HepG2 (cell line): ENCODE measurements around the gene ZNRD2. TPM values are rescaled to one million over a fixed set of nuclear protein-coding genes. Genes with fewer than 3 reads are reported as not detected.

Source experiments
- ATAC-seq: fragments of 200-7000 bp; cut with Tn5 transposase; 3 replicates; pipeline ENCODE4 v1.9.1; 2020; ENCODE audit warnings: mild to moderate bottlenecking, moderate library complexity
- BruUV-seq: library from RNA; stranded (reverse); fragments of 400-500 nt; replicated peaks from 2 replicates; lab custom pipeline; 2021; lab: Mats Ljungman, UMichigan
- CTCF ChIA-PET: fragments of 300-600 bp; formaldehyde crosslinking; extraction: SDS; loops from one replicate; lab custom pipeline; 2021; ENCODE audit warnings: low total read pairs, inconsistent platforms, low intra/inter-chr PET ratio; lab: Yijun Ruan, JAX
- POLR2A ChIA-PET: fragments of 350-600 bp; sonication (Branson Sonifier 250); formaldehyde crosslinking; loops from one replicate; lab custom pipeline; 2020; ENCODE audit warnings: antibody characterized with exemption, inconsistent platforms; lab: Yijun Ruan, JAX
- DNase-seq: peaks from one replicate; pipeline ENCODE4 v3.0.0-alpha.2; 2015; ENCODE audit warnings: low spot score
- FAIRE-seq: peaks from 3 replicates; lab custom pipeline; 2011; peaks lifted over from hg19 to GRCh38; lab: Jason Lieb, UNC
- H2AFZ ChIP-seq: one replicate; pipeline ENCODE4 v1.6.1; 2011; ENCODE audit warnings: low read length, inconsistent platforms
- H3K27ac ChIP-seq: fragments of 300-600 bp; 3 replicates; pipeline ENCODE4 v1.8.0; 2011; ENCODE audit warnings: mixed run types, mild to moderate bottlenecking, mixed read lengths, low read length, inconsistent platforms; ENCODE audit not compliant: insufficient read depth; ENCODE audit errors: extremely low read length
- H3K27me3 ChIP-seq, 2 experiments: fragments of 200-600 bp in 1 of 2; 2 replicates in 1 of 2; 3 replicates in 1 of 2; pipeline versions ENCODE4 v1.6.0 to v1.8.0; 2011; ENCODE audit warnings: low read length in 2 of 2, mild to moderate bottlenecking in 2 of 2, moderate library complexity in 2 of 2, inconsistent platforms in 1 of 2; ENCODE audit not compliant: insufficient read depth in 2 of 2, control insufficient read depth in 1 of 2
- H3K36me3 ChIP-seq, 2 experiments: fragments of 200-600 bp in 1 of 2; replicated peaks in 1 of 2; 2 replicates in 1 of 2; 3 replicates in 1 of 2; pipeline versions ENCODE4 v1.5.1 to v1.8.0; 2011; ENCODE audit warnings: low read length in 2 of 2, inconsistent platforms in 1 of 2; ENCODE audit not compliant: insufficient read depth in 2 of 2, control insufficient read depth in 1 of 2
- H3K4me1 ChIP-seq: 2 replicates; pipeline ENCODE4 v1.5.1; 2012; ENCODE audit warnings: low read length, inconsistent platforms; ENCODE audit not compliant: insufficient read depth
- H3K4me2 ChIP-seq: 2 replicates; pipeline ENCODE4 v1.6.0; 2011; ENCODE audit warnings: low read depth, low read length, inconsistent platforms
- H3K4me3 ChIP-seq, 3 experiments: fragments of 200-600 bp in 1 of 3; sonication (generic), shearing (Covaris generic) in 1 of 3; replicated peaks in 1 of 3; 2 replicates each; pipeline ENCODE4 v1.5.1; 2011 to 2016; ENCODE audit warnings: low read length in 3 of 3, inconsistent platforms in 2 of 3, low read depth in 2 of 3, mild to moderate bottlenecking in 2 of 3, control low read depth in 1 of 3, mixed read lengths in 1 of 3; ENCODE audit not compliant: insufficient read depth in 1 of 3
- H3K79me2 ChIP-seq: one replicate; pipeline ENCODE4 v1.6.1; 2011; ENCODE audit warnings: low read length, inconsistent platforms; ENCODE audit not compliant: insufficient read depth
- H3K9ac ChIP-seq: 2 replicates; pipeline ENCODE4 v1.6.0; 2011; ENCODE audit warnings: mild to moderate bottlenecking, low read depth, low read length, inconsistent platforms; ENCODE audit not compliant: insufficient read depth
- H3K9me3 ChIP-seq: 2 replicates; pipeline ENCODE4 v1.5.1; 2012; ENCODE audit warnings: mild to moderate bottlenecking, low read length
- H4K20me1 ChIP-seq: 2 replicates; pipeline ENCODE4 v1.6.0; 2011; ENCODE audit warnings: inconsistent platforms, mild to moderate bottlenecking, low read length, moderate library complexity; ENCODE audit not compliant: insufficient read depth
- ARID5B ChIP-seq: IDR thresholded peaks from 2 replicates; pipeline ENCODE4 v1.4.0; 2020; ENCODE audit warnings: mild to moderate bottlenecking, missing genetic modification reagents
- HNF1B ChIP-seq: sonication (generic); formaldehyde crosslinking; IDR thresholded peaks from 2 replicates; pipeline ENCODE4 v1.5.1; 2020; ENCODE audit warnings: mild to moderate bottlenecking, moderate library complexity, missing genetic modification reagents
- LBX2 ChIP-seq: sonication (generic); formaldehyde crosslinking; IDR thresholded peaks from 2 replicates; pipeline ENCODE4 v1.5.0; 2020; ENCODE audit warnings: missing genetic modification reagents, mild to moderate bottlenecking, borderline replicate concordance
- NR2F6 ChIP-seq, 2 experiments: IDR thresholded peaks; 2 replicates each; pipeline ENCODE4 v1.6.1; 2016; ENCODE audit warnings: antibody characterized with exemption in 1 of 2, mild to moderate bottlenecking in 1 of 2
- PREB ChIP-seq: sonication (generic); formaldehyde crosslinking; IDR thresholded peaks from 2 replicates; pipeline ENCODE4 v1.4.0; 2020; ENCODE audit warnings: missing genetic modification reagents
- SNRNP70 ChIP-seq: fragments of 200-400 bp; formaldehyde crosslinking; IDR thresholded peaks from 2 replicates; pipeline ENCODE4 v1.6.1; 2017; ENCODE audit warnings: mild to moderate bottlenecking, low read depth, low read length, moderate library complexity
- SP5 ChIP-seq: IDR thresholded peaks from 2 replicates; pipeline ENCODE4 v1.6.1; 2016; ENCODE audit warnings: low read depth, borderline replicate concordance
- ZBTB37 ChIP-seq: sonication (generic); formaldehyde crosslinking; IDR thresholded peaks from 2 replicates; pipeline ENCODE4 v1.4.0; 2020; ENCODE audit warnings: mild to moderate bottlenecking, missing genetic modification reagents
- ZNF784 ChIP-seq: sonication (generic); formaldehyde crosslinking; IDR thresholded peaks from 2 replicates; pipeline ENCODE4 v1.5.1; 2020; ENCODE audit warnings: missing genetic modification reagents, mild to moderate bottlenecking, borderline replicate concordance
- ZNF800 ChIP-seq: sonication (generic); formaldehyde crosslinking; IDR thresholded peaks from 2 replicates; pipeline ENCODE4 v1.4.0; 2020; ENCODE audit warnings: missing genetic modification reagents
- ZNF839 ChIP-seq: sonication (generic); formaldehyde crosslinking; IDR thresholded peaks from 2 replicates; pipeline ENCODE4 v1.4.0; 2020; ENCODE audit warnings: missing genetic modification reagents, mild to moderate bottlenecking, borderline replicate concordance
- WGBS: methylation state at CpG from one replicate; pipeline ENCODE4 v1.1.6; 2017; ENCODE audit warnings: low lambda C conversion rate; 5-methylcytosine and 5-hydroxymethylcytosine counted together
- in situ Hi-C: cut with HindIII; loops from 2 replicates; pipeline ENCODE4 v1.10.0; 2017; ENCODE audit warnings: low pct_unique_long_range_greater_than_20kb; ENCODE audit not compliant: extremely low pct_ligation_motif_present
- intact Hi-C: fragments of 100-400 bp; cut with micrococcal nuclease; formaldehyde crosslinking; loops from one replicate; pipeline ENCODE4 v1.10.0; 2022; ENCODE audit not compliant: unreplicated experiment
- polyA plus RNA-seq, 8 experiments: library from polyadenylated mRNA; depleted of rRNA in 3 of 8; stranded (reverse) in 7 of 8; unstranded in 1 of 8; fragments of >200 nt; fragmentation: Illumina TruSeq in 4 of 8; extraction: Trizol in 4 of 8; gene quantifications; 2 replicates each; pipeline versions ENCODE4 v1.2.1 to v1.2.3, GENCODE V29; 2011 to 2016; ENCODE audit warnings: low read depth in 4 of 8, missing spikeins in 1 of 8, mixed read lengths in 1 of 8; ENCODE audit not compliant: insufficient read depth in 1 of 8
- total RNA-seq, 5 experiments: library from RNA; depleted of rRNA; stranded (reverse); fragments of >200 nt; fragmentation: Illumina TruSeq; extraction: Trizol; gene quantifications; 2 replicates each; pipeline ENCODE4 v1.2.3, GENCODE V29; 2016; ENCODE audit warnings: low read depth in 1 of 5

Gene ZNRD2
- total and polyA plus RNA-seq, 2 of the 13 experiments (the other 11 are each of a cell fraction or from before 2014, with no cell fraction given) = 29.2 to 34.0 TPM

GRCh38 chr11:65583589-65583988 lies 13.3 kb downstream of the ZNRD2 start:
- H3K4me2 ChIP-seq = no peak overlapping the region
- no peak overlapping the region for H2AFZ ChIP-seq
- in situ Hi-C loops = no loop called here
- ChIA-PET CTCF (no interaction called here), POLR2A (no interaction called here)
- FAIRE-seq = no peak
- peaks cover 24% of the 10 kb centered on the region for H3K4me1 ChIP-seq
- no TSS peak for BruUV-seq
- H3K27me3 ChIP-seq = no peaks in the 10 kb centered on the region
- no peaks in the 10 kb centered on the region for H3K9me3 ChIP-seq
- 71% methylated on average over 3 of the region's 10 CpGs for WGBS
- intact Hi-C loops = no loop called here
- no peak for DNase-seq
- no peak overlapping the region for H3K9ac ChIP-seq
- H3K36me3 ChIP-seq = 0 out of 5 replicates have a peak, but pooled peaks cover 0 to 4% of the 10 kb centered on the region in 2 experiments
- H3K4me3 ChIP-seq = no peak overlapping the region
- ATAC-seq = no peak
- H3K27ac ChIP-seq = no peak overlapping the region
- H4K20me1 ChIP-seq = no peaks in the 10 kb centered on the region
- H3K79me2 ChIP-seq = no peaks in the 10 kb centered on the region
- no peak for TF ChIP-seq HNF1B (CRISPR knock-in tag)
- no peak for TF ChIP-seq NR2F6 (IDR thresholded peaks at IDR 0.05)
- no peak for TF ChIP-seq NR2F6 (CRISPR knock-in tag; IDR thresholded peaks at IDR 0.05)
- no peak for TF ChIP-seq LBX2
- no peak for TF ChIP-seq ZBTB37 (CRISPR knock-in tag)
- TF ChIP-seq ZNF839 (CRISPR knock-in tag) = no peak
- TF ChIP-seq PREB (CRISPR knock-in tag) = no peak
- TF ChIP-seq SP5 (CRISPR knock-in tag) = no peak
- no peak for TF ChIP-seq SNRNP70
- no peak for TF ChIP-seq ZNF784 (CRISPR knock-in tag)
- TF ChIP-seq ARID5B (CRISPR knock-in tag) = no peak
- TF ChIP-seq ZNF800 (CRISPR knock-in tag) = no peak
